Tongue (tissue), 2 donors: ENCODE results near the gene SENP8. TPM values are rescaled to one million over a fixed set of nuclear protein-coding genes. Genes with fewer than 3 reads are reported as not detected.
"Not testable (repeated sequence)": the region's sequence is repeated elsewhere in the genome, so short reads cannot be mapped to it uniquely, and the experiment has no call there.

Source experiments
- DNase-seq: peaks from one replicate; pipeline ENCODE4 v3.0.0-alpha.2; 2015
- total RNA-seq: library from RNA; depleted of rRNA; stranded (reverse); fragments of >200 nt; gene quantifications from one replicate; pipeline ENCODE4 v1.2.3, GENCODE V29; 2014

Gene SENP8
- 4.7 TPM for total RNA-seq

GRCh38 chr15:72118017-72118978 is at the start of gene SENP8, which contains the start of gene MYO9A:
Gene SENP8, plus strand, starts transcription at chr15:72118403. Its CDS starts 21,221 bp downstream, at chr15:72139624.
Gene MYO9A, minus strand, starts transcription at chr15:72118150. Its CDS starts 71,587 bp downstream, at chr15:72046563.
- peak; percentile 99 for DNase-seq

- DNase-seq: no peak
Observed at GRCh38 chr15:72068856-72069255, 49.3 kb upstream of the SENP8 start.

GRCh38 chr15:72070817-72071447 is 47.3 kb upstream of the SENP8 start:
- no peak for DNase-seq

GRCh38 chr15:72071448-72071825 is 46.8 kb upstream of the SENP8 start:
- not testable (repeated sequence) for DNase-seq

GRCh38 chr15:72074335-72075060 is 43.7 kb upstream of the SENP8 start:
- DNase-seq: no peak

- DNase-seq: no peak
Observed at GRCh38 chr15:72077950-72078349, 40.3 kb upstream of the SENP8 start.

GRCh38 chr15:72078887-72079286 is 39.3 kb upstream of the SENP8 start:
- no peak for DNase-seq

- DNase-seq: no peak
Observed at GRCh38 chr15:72082176-72082575, 36.0 kb upstream of the SENP8 start.

GRCh38 chr15:72086010-72086697 is 32.0 kb upstream of the SENP8 start:
- no peak for DNase-seq

GRCh38 chr15:72086920-72087648 is 31.1 kb upstream of the SENP8 start:
- no peak for DNase-seq

- no peak for DNase-seq
Observed at GRCh38 chr15:72092006-72092405, 26.2 kb upstream of the SENP8 start.

GRCh38 chr15:72092691-72093090 is 25.5 kb upstream of the SENP8 start:
- DNase-seq: no peak

GRCh38 chr15:72096796-72097195 is 21.4 kb upstream of the SENP8 start:
- DNase-seq: no peak

GRCh38 chr15:72098040-72098439 is 20.2 kb upstream of the SENP8 start:
- DNase-seq: no peak

- DNase-seq: no peak
Observed at GRCh38 chr15:72099155-72099554, 19.0 kb upstream of the SENP8 start.

- not testable (repeated sequence) for DNase-seq
Observed at GRCh38 chr15:72100551-72100950, 17.7 kb upstream of the SENP8 start.

GRCh38 chr15:72105111-72105510 is 13.1 kb upstream of the SENP8 start:
- no peak for DNase-seq

GRCh38 chr15:72106068-72106467 is 12.1 kb upstream of the SENP8 start:
- no peak for DNase-seq

- DNase-seq: no peak
Observed at GRCh38 chr15:72110355-72110754, 7.8 kb upstream of the SENP8 start.

- peak; percentile 84 for DNase-seq
Observed at GRCh38 chr15:72112116-72112515, 6.1 kb upstream of the SENP8 start.

GRCh38 chr15:72112805-72113204 is 5.4 kb upstream of the SENP8 start:
- peak; percentile 24 for DNase-seq
